Measurements from ENCODE around the gene NAALADL2.
A peak's percentile ranks its signal among the peaks of the same experiment; 100 is the strongest.

The NAALADL2 gene

DNA sequence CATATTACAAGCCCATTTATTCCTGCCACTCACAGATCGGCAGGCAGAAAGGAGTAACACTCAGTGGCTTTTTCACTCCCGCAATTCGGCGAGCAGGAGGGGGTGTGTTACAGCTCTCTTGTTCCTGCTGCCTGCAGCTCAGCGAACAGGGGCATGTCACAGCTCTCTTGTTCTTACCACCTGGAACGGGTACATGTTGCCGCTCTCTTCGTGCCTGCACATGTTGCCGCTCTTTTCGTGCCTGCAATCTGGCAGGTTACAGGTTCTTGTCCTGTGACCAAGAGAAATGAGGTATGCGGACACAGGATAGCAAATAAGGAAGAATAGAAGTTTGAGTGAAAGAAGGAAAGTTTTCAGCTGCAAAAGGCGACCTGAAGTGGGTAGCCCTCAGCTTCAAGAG is 761.4 kb downstream of the NAALADL2 start:
- DNase-seq = no peak

DNA sequence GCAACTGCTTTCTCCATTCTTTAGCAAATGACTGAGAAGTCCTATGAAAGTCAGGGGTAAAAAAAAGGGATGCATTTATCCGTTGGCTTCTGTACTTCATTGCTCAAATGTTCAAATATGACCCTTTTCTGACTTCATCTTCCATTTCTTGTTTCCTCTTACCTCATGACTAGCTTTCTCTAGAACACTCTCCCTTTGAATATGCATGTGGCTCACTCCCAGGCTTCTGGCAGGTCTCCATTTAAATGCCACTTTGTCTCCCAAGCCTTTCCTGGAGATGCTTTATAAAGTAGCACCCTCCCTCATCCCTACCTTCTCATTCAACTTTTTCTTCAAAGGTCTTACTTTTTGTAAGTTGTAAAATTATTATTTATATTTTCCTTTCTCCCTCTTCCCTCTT is 781.8 kb downstream of the NAALADL2 start:
- DNase-seq = no peak

DNA sequence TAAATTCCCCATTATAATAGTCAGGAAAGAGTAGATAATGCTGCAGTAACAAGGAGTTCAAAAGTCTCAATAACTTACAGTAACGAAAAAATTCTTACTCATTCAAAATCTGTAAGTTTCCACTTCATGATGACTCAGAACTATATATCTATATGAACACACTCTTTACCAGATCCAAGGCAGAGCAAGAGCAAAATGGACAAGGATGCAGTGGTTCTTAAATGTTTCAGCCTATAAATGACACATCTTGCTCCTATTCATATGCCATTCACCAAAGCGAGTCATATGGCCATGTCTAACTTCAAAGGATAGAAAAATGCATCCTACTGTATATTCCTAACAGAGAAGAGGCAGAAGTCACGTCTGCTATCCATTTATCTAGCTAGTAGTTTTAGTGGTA is 787.7 kb downstream of the NAALADL2 start:
- no peak for DNase-seq

DNA sequence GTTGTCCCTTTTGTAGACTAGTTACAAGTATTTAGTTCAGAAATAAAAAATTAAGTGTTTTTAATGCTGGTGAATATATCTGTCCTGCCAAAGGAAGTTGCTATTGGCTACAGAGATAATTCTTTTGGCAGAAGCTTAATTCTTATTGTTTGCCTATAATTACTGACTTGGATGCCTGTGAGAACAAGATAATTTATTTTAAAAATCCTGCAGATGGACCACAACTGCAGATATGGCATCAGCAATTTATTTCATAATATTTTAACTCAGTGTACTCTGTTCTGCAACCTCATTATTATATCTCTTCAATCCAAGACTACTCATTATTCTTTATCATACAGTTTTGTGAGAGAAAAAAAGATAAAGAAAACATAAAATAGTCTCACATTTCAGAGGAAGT is 789.8 kb downstream of the NAALADL2 start:
- DNase-seq = peak; percentile 36

DNA sequence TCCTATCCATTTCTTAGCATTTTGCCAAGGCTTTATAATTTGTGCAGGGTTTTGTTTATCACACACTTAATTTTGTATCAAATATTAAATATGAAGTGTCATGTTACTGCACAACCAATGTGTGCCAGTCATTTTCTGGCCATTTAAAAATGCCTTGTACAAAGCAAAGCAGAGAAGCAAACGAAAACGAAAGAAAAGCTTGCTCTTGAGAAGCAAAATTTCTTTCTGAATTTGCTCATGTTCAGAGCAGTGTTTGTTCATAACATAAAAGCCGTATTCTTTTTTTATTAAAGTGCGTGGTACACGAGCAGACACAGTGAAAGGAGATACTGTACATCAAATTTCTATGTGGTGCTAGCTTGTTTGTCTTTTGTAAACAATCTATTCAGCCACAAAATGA is 792.6 kb downstream of the NAALADL2 start:
- no peak for DNase-seq

DNA sequence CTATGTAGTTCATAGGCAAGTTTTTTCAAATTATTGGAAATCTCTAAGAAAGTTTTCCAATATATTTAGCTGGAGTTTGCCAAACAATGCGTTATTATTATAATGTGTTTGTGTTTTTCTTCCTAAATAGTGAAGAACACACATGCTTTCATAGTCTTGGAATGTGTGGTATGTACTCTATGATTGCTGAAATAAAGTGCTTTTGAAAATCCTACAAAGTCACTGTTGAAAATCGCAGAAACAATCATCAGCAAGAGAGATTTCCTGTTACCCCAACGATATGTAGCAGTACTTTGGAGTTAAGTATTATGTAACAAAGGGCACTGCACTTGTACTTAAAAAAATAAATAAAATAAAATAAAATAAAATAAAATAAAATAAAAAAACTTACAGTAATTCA is 796.2 kb downstream of the NAALADL2 start:
- no peak for DNase-seq

DNA sequence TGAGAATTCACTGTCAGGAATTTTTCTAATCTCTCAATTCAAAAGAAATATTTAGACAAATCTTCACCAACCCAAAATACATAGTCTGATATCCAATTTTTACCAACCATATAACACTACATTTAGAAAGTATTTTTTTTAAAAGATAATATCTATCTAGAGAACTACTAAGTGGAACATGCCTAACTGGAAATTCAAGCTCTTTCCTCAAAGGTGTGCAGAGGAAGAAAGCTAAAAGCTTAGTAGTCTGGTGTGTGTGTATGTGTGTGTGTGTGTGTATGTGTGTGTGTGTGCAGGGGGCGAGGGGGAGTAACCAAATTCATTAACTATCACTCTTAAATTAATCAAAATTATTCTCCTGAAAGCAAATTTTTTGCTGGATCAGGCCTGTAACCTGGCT is 797.3 kb downstream of the NAALADL2 start:
- no peak for DNase-seq

DNA sequence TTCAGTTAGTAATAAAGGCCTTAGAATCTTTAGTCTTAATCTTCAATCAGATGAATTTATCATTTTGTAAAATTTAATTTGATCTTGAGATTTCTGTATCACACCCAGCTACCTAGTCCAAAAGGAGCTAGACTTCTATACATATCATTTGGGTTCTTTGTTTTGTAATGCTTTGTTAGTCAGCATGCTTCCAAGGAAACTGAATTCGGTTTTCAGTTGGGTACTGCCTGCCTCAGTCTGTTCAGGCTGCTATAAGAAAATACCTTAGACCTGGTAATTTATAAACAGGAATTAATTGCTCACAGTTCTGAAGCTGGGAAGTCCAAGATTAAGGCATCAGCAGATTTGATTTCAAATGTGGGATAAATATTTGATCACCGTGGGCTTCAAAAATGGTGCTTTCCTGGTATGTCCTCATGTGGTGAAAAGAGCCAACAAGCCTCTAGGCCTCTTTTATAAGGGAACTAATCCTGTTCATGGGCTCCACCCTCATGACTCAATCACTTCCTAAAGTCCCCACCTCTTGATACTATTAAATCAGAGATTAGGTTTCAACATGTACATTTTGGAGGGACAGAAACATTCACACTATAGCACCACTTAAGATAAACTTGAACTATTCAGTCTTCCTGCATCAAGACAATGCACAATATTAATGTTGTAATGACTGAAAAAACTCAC is 800.7 kb downstream of the NAALADL2 start:
- DNase-seq = no peak

DNA sequence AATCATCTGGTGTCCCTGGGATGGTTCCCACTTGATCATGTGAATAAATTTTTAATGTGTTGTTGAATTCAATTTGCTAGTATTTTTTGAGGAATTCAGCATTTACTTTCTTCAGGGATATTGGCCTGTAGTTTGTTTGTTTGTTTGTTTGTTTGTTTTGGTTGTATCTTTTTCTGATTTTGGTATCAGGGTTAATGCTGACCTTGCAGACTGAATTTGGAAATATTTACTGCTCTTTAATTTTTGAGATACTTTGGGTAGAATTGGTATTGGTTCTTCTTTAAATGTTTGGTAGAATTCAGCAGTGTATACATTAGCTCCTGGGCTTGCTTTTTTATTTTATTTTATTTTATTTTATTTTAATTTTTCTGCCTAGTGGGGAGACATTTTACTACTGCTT is 803.7 kb downstream of the NAALADL2 start:
- no peak for DNase-seq

DNA sequence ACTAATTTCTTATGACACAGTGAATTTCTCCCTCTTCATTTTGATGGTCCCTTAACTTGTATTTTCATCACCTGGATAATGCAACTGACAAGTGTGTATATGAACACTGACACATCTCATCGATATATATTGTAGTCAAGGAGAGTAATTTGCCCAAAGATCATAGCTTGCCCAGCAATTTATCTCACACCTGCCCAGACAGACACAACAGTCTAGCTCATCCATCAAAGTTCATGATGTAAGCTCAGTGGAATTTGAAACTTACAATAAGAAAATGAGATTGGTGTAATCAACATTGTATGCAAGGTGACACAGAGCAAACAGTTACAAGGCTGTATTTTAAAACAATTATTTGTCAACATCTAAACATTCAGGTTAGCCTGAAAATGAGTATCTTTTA is 805.8 kb downstream of the NAALADL2 start:
- DNase-seq = no peak

DNA sequence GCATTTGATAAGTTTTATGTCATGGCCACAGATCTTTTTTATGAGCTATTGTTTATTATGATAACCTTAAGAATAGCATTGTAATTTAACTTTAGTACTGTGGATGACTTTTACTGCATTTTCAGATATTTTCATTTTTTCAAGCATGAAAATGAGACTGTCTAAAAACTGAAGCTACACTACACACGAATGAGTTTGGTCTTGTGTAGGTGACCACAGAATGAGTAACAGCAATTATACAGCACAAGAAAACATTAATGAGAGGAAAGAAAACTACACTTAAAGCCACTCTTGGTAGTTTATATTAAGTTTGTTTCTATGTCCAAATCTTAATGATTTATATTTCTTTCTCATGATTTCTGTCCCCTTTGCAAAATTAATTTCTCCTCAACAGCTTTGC is 809.2 kb downstream of the NAALADL2 start:
- no peak for DNase-seq

DNA sequence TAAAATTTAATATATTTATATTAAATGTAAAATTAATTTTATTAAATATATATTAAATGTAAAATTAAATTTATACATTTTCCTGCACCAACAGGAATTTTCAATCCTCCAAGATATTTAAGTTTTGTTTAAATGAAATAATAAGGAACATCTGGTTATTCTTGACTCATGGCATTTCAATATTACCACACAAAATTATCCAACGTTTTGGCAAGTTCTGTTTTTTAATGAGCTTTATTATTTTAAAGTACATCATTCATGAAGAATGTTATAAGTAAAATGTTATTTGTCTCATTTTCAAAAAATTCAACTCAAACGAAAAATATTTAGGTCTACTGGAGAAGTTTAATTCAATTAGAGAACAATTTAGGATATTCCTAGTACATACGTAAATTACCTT is 811.4 kb downstream of the NAALADL2 start:
- DNase-seq = no peak

DNA sequence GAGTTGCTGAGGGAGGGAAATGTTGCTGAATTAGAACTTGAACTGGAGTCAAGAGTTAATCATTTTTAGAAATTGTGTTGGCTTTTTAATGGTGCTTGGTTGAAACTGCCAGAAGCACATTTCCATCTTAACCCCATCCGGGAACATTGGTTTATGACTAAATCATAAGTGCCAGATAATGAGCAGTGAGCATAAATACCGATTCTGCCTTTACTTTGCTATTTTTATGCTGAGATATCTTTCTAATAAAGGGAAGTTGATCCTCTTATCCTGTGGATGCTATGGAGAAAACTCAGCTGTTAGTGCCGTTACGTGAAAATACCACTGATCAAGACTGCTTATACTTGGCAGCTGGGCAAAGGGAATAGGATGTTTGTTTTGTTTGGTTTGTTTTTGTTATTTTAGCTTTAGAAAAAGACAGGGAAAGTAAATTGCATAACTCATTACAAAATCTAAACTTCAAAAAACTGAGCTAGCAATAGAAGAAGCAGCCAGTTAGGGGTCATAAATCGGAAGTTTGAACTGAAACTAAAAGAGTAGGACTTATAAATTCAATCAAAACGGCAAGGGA is 813.1 kb downstream of the NAALADL2 start:
- no peak for DNase-seq

DNA sequence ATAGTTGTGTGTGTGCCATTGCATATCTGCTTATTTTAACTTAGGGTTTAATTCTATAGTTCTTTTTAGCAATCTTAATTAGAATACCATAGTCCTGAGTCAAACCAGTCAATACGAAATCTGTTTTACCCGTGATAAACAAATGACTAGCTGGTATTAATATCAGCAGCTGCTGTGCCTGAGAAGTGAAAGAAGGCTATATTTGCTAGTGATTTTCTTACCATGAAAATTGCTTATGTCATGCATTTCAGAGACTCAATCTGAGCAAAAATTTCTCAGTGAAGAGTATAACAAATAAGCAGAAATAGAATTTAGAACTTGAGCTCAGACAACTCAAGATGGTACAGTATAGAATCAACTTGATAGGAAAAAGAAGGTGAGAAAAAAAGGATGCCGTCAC is 820.4 kb downstream of the NAALADL2 start:
- no peak for DNase-seq

DNA sequence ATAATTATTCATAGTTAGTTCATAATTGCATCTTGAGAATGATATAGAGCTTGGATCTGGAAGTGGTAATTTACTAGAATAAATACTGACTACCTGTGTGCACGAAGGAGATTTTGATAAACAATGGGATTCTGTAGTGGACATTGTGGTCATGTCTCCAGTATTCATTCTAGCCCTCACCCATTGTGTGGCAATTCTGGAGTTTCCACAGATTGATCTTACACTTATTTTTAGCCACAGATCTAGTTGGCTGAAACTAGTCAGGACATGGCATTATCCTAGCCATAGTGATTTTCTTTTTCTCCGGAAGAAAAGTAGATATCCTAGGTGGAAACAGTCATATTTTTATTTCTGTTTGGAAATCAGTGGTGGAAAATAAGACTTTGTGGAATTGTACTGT is 833.1 kb downstream of the NAALADL2 start:
- no peak for DNase-seq

DNA sequence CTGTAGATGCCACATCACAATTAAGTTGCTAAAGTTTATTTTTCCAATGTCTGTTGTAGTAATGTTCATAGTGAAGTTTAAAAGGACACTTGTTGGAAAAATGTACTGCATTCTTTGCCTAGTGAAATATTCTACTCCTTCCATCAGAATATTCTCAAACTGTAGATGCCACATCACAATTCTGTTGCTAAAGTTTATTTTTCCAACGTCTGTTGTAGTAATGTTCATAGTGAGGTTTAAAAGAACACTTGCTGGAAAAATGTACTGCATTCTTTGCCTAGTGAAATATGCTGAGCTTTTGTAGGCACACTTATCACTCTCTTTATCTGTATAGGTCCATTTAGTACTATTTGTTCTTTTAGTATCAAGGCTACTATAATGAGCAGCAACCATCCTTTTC is 836.1 kb downstream of the NAALADL2 start:
- no peak for DNase-seq

DNA sequence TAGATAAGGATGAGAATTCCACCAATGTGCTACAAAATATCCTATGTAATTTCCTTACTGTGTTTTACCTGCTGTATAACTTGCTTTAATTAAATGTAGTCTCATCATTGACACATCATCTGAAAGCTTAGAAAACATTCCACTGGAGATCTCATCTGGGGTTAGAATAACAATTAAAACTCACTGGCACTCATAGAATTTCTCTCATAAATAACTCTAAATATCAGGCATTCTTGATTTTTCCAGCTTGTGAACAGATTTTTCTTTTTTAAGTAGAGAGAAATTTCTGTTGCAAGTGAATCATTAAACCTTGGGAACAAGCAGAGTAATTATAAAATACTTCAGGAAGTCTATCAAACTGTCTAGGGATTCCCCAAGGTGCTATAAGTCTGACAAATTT is 843.8 kb downstream of the NAALADL2 start:
- DNase-seq = no peak

DNA sequence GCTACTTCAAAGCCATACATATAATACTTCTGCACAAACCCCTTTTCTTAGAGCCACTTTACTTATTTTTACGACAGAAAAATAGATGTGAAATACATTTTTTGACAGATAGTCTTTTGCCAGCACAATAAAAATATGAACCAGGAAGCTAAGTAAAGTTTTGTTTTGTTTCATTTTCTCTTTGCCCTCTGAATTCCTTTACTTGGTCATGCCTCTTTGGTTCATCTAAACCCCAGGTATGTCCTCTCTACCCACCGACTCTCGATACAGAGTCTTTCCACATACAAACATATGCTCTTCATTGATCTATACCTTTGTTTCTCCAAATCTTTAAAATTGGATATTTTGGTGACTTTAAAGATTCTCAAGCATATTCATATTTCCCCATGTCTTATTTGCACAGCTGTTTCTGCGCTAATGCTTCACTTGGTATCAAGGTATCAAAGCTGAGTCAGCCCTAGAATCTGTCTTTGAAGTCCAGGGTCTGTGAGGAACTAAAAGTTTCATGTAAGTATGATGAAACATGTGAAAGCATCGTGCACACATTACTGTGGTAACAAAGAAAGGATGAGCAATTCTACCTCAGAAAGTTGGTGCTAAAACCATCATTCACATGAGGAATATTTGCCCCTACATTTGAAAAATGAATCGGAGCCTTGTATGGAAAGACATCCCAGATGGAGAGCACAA is 845.4 kb downstream of the NAALADL2 start:
- no peak for DNase-seq

DNA sequence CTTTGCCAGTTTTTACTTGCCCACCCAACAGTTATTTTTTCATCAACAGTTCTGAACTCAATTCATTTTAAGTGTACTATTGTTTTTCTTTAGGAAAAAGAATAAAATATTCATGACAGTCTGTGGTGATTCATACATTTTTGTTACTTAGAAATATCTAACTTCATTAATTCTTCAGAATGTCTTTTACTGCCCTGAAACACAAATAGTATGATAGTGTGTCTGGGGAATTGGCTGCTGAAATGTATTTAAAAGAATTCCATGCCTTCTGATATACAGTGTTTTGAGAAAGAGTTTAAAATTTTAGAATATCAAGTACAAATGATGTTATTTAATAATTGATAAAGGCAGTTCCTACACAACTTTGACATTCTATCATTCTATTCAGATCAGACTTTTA is 854.1 kb downstream of the NAALADL2 start:
- DNase-seq = no peak

DNA sequence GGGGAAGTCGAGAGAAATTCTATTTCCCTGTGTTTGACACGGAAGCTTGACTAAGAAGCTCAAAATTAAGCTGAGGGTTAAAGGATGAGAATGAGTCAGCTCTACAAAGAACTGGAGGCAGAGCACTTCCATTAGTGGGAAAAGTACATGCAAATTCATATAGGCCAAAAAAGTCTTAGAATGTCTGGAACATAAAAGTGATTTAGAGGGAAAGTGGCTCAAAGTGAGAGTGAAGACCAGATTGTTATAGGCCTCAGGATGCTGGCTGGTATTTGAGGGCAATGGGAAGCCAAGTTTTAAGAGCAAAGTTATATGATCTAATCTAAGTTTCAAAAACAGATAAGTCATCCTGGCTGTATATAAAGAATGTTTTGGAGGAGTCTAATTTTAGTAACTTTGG is 857.3 kb downstream of the NAALADL2 start:
- no peak for DNase-seq

DNA sequence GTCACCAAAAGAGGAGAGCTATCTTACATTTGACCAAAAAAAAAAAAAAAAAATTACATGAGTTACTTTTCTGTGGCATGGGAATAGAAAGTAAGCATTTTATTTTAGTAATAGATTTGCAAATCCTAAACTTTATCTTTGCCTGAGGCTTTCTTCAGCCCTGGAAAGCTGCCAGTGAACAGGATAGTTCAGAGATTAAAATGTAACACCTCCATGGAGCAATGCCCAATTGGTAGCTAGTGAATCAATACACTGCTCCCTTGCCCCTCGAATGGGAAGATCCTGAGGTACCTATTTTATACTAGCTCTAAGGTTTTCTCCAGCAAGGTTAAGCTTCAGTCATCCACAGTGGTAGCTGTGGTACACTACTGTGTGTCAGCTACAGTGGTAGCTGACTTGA is 867.1 kb downstream of the NAALADL2 start:
- DNase-seq = no peak

DNA sequence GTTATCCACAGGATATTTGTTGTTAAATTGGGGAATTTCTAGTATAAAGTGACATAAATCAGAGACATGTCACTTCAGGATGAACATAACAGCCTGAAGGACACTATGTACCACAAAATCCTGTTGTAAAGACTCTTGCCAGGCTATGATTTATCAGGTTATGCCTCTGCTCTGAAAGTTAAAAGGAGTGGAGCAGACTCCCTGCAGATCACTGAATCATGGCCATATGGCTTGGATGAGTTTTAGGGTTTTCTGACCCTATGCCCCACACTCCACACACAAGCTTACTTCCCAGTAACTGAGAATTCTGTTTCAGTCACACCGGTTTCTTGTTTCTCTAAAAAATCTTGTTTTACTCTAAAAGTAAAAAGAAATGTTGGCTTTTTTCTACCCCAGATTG is 869.4 kb downstream of the NAALADL2 start:
- DNase-seq = no peak

DNA sequence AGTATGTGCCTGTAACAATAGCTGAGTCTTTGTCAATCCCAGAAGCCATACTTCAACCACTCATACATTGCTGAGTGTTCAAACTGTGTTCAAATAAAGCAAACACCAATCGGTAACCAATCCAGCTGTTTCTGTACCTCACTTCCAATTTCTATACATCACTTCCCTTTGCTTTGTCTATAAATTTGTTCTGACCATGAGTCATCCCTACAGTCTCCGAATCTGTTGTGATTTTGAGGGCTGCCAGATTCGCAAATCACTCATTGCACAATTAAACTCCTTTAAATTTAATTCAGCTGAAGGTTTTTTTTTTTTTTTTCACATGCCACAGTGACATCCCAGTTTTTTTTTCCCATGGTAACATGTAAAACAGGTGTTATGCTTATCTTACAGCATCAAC is 870.3 kb downstream of the NAALADL2 start:
- DNase-seq = no peak

DNA sequence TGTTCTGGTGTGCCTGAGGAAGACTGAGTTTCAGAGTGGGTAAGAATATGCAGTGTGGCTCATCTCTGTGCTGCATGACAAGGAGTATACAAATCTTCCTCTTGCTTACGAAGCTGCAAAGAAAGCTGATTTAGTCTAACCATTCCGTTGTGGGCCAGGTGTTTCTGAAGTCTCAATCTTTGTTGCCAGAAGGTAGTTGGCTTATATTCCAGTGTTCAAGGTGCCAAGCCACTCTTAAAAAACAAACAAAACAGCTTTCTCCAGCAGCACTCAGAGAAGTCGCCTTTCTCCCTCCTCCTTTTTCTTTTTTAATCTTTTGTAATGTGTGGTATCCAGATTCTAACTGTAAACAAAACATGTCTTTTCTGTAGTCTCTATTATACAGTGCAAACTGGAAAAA is 872.4 kb downstream of the NAALADL2 start:
- DNase-seq = no peak

DNA sequence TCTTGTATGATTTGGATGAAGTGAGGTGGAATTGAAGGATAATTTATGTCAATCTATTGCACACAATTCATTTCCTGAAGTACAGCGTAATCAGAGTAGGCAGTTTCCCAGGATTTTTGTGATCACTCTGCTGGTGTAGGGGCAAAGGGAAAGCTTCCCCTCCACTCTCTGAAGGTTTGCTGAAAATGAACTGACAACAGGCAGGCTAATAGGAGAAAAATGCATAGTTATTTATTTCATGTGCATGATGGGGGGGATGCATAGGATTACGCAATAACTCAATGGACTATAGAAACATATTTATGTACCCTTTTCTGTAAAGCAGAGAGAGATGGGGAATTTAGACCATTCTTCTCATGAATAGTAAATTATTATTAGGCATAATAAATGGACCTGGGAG is 872.9 kb downstream of the NAALADL2 start:
- no peak for DNase-seq
